Stimulated activated memory B cell treated with anti-CD40 and anti-IgM and Interleukin-4, amounts not matched to agents 10 μg/mL and 1 μg/mL and 100 μg/mL, for 72 hours (primary cell): ENCODE data around the gene SOX6.
"Not testable (repeated sequence)": the region's sequence is repeated elsewhere in the genome, so short reads cannot be mapped to it uniquely, and the experiment has no call there.

Source experiments
- ATAC-seq: fragments of 150-1000 bp; cut with Tn5 transposase; 2 replicates; pipeline ENCODE4 v1.10.0; 2021
- H3K27ac Mint-ChIP-seq: one replicate; pipeline ENCODE4 v1.8.0; 2022; ENCODE audit warnings: mild to moderate bottlenecking, mixed read lengths
- H3K27me3 Mint-ChIP-seq: one replicate; pipeline ENCODE4 v1.8.0; 2022; ENCODE audit warnings: mixed read lengths
- H3K36me3 Mint-ChIP-seq: one replicate; pipeline ENCODE4 v1.8.0; 2022; ENCODE audit warnings: mixed read lengths
- H3K4me1 Mint-ChIP-seq: one replicate; pipeline ENCODE4 v1.8.0; 2022; ENCODE audit warnings: mixed read lengths
- H3K4me3 Mint-ChIP-seq: one replicate; pipeline ENCODE4 v1.8.0; 2022; ENCODE audit warnings: mild to moderate bottlenecking, moderate library complexity, mixed read lengths
- H3K9me3 Mint-ChIP-seq: one replicate; pipeline ENCODE4 v1.8.0; 2022; ENCODE audit warnings: mixed read lengths

SOX6 gene

DNA sequence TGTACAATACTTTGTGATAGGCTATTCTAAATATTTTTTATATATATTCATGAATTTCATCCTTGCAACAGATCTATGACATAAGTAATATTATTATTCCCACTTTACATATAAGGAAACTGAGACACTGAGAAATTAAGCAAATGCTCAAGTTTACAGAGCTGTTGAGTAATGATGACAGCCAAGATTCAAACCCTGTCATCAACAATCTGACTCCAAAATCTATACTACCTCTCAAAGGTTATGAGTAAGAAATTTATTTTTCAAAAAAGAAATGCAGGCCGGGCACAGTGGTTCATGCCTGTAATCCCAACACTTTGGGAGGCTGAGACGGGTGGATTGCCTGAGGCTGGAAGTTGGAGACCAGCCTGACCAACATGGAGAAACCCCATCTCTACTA is 22.6 kb upstream of the SOX6 start:
- no peaks in the 10 kb centered on the region for H3K36me3 Mint-ChIP-seq
- no peaks in the 10 kb centered on the region for H3K27me3 Mint-ChIP-seq
- H3K4me1 Mint-ChIP-seq = no peaks in the 10 kb centered on the region
- no peak overlapping the region for H3K4me3 Mint-ChIP-seq
- H3K27ac Mint-ChIP-seq = no peak overlapping the region
- ATAC-seq = no peak
- peaks cover 3% of the 10 kb centered on the region for H3K9me3 Mint-ChIP-seq

GRCh38 chr11:16377746-16378145 is 21.4 kb upstream of the SOX6 start:
- Mint-ChIP-seq H3K4me3 (no peak overlapping the region), H3K36me3 (no peaks in the 10 kb centered on the region), H3K27ac (no peak overlapping the region), H3K4me1 (no peaks in the 10 kb centered on the region), H3K27me3 (no peaks in the 10 kb centered on the region), H3K9me3 (peaks cover 3% of the 10 kb centered on the region)
- ATAC-seq = no peak

GRCh38 chr11:16375664-16376063 is 19.3 kb upstream of the SOX6 start:
- not testable (repeated sequence) for H3K4me1 Mint-ChIP-seq, H3K4me3 Mint-ChIP-seq, H3K9me3 Mint-ChIP-seq, H3K27ac Mint-ChIP-seq, H3K36me3 Mint-ChIP-seq, ATAC-seq, H3K27me3 Mint-ChIP-seq

- Mint-ChIP-seq H3K36me3 (no peaks in the 10 kb centered on the region), H3K27me3 (no peaks in the 10 kb centered on the region), H3K9me3 (peaks cover 10% of the 10 kb centered on the region), H3K4me1 (no peaks in the 10 kb centered on the region), H3K4me3 (no peak overlapping the region), H3K27ac (no peak overlapping the region)
- no peak for ATAC-seq
These were observed 17.4 kb upstream of the SOX6 start for GRCh38 chr11:16373768-16374167.

DNA sequence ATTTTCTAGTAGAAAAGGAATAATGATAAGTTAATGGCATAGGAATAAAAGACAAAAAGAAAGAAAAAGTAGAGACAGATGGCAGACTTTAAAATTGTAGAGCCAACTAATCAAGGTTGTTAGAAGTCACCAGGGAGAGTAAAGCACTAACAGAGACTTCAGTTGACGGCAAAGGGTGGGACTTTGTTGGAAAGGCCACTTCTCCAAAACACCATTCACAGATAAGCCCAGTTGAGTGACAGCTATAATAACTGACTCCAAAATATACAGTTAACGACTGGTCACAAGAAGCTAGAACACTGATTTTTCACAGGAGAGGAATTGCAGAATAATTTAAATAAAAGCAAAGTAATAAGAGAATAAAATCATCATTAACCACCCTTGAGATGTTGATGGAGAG is 16.0 kb upstream of the SOX6 start:
- no peak overlapping the region for H3K4me3 Mint-ChIP-seq
- no peak for ATAC-seq

DNA sequence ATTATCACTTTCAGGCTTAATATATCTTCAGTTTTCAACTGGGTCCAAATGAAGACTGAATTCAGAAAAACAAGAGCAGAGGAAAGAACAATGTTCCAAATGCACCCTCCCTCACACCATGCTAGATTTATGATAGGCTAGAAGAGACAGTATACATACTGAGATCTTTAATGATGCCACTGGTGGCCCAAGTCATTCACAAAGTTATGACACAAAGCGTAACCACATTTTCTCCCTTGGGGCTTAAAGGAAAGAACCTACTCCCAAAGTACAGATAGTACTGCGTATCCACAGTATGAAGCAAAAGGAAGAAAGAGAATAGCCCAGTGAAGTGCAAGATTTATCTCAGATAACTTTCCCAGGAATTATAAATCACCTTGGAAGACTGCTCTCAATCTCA is 10.9 kb upstream of the SOX6 start:
- Mint-ChIP-seq H3K36me3 (no peaks in the 10 kb centered on the region), H3K4me3 (no peak overlapping the region), H3K27ac (no peak overlapping the region), H3K4me1 (no peaks in the 10 kb centered on the region), H3K9me3 (peaks cover 7% of the 10 kb centered on the region), H3K27me3 (no peaks in the 10 kb centered on the region)
- ATAC-seq = no peak

More for the DNA sequence above, 16.0 kb upstream of the SOX6 start:
- Mint-ChIP-seq H3K27me3 (no peaks in the 10 kb centered on the region), H3K36me3 (no peaks in the 10 kb centered on the region), H3K9me3 (peaks cover 10% of the 10 kb centered on the region), H3K27ac (no peak overlapping the region), H3K4me1 (no peaks in the 10 kb centered on the region)

- ATAC-seq = no peak
- no peaks in the 10 kb centered on the region for H3K36me3 Mint-ChIP-seq
- H3K9me3 Mint-ChIP-seq = peaks cover 3% of the 10 kb centered on the region
- H3K27ac Mint-ChIP-seq = no peak overlapping the region
- no peaks in the 10 kb centered on the region for H3K4me1 Mint-ChIP-seq
- no peaks in the 10 kb centered on the region for H3K27me3 Mint-ChIP-seq
- no peak overlapping the region for H3K4me3 Mint-ChIP-seq
These were observed 9.4 kb upstream of the SOX6 start for GRCh38 chr11:16365581-16366228.

GRCh38 chr11:16364254-16364653 is 7.9 kb upstream of the SOX6 start:
- no peak overlapping the region for H3K27ac Mint-ChIP-seq
- ATAC-seq = no peak

DNA sequence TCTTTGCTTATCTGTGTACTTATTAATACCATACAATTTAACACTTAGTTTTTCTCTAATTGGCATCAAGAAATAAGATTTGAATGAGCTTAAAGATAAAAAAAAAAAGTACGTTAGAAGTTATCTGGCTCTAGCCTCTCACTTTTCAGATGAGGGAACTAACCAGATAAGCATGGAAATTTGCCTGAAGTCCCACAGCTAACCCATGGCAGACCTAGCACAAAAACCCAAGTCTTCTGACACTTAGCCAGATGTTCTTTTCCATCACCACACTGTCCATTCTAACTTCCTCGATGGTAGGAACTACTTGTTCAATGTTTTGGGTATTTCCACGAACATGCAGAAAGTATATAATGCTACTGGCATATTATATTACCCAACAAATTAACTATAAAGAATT is 7.4 kb upstream of the SOX6 start:
- Mint-ChIP-seq H3K27ac (no peak overlapping the region), H3K27me3 (no peaks in the 10 kb centered on the region), H3K4me3 (no peak overlapping the region), H3K4me1 (no peaks in the 10 kb centered on the region), H3K9me3 (no peaks in the 10 kb centered on the region), H3K36me3 (no peaks in the 10 kb centered on the region)
- no peak for ATAC-seq

More at GRCh38 chr11:16364254-16364653, 7.9 kb upstream of the SOX6 start:
- Mint-ChIP-seq H3K4me1 (no peaks in the 10 kb centered on the region), H3K4me3 (no peak overlapping the region), H3K9me3 (no peaks in the 10 kb centered on the region), H3K36me3 (no peaks in the 10 kb centered on the region), H3K27me3 (no peaks in the 10 kb centered on the region)

GRCh38 chr11:16361108-16361865 is 4.9 kb upstream of the SOX6 start:
- ATAC-seq = no peak
- Mint-ChIP-seq H3K4me3 (no peak overlapping the region), H3K9me3 (no peaks in the 10 kb centered on the region), H3K27me3 (no peaks in the 10 kb centered on the region), H3K27ac (no peak overlapping the region), H3K4me1 (no peaks in the 10 kb centered on the region), H3K36me3 (no peaks in the 10 kb centered on the region)

DNA sequence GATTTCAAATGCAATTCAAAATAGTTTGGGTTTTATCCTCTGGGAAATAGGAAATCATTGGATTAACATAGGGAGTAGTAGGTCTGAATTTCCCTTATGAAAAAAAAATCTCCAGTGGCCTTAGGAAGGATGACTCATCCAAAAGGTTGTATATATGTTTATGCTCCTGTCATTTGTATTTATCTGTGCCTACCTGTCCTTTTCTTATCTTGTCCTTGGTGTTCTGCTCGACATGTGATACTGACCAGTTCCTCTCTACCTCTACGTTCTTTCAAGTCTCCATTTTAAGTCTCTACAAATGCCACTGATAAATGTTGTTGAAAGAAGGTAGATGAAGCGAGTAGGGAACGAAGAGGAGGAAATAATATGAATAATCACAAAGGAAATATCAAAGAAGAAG is 3.0 kb upstream of the SOX6 start:
- no peaks in the 10 kb centered on the region for H3K4me1 Mint-ChIP-seq
- no peak overlapping the region for H3K27ac Mint-ChIP-seq
- no peak for ATAC-seq
- no peak overlapping the region for H3K4me3 Mint-ChIP-seq
- no peaks in the 10 kb centered on the region for H3K27me3 Mint-ChIP-seq
- no peaks in the 10 kb centered on the region for H3K9me3 Mint-ChIP-seq
- no peaks in the 10 kb centered on the region for H3K36me3 Mint-ChIP-seq

DNA sequence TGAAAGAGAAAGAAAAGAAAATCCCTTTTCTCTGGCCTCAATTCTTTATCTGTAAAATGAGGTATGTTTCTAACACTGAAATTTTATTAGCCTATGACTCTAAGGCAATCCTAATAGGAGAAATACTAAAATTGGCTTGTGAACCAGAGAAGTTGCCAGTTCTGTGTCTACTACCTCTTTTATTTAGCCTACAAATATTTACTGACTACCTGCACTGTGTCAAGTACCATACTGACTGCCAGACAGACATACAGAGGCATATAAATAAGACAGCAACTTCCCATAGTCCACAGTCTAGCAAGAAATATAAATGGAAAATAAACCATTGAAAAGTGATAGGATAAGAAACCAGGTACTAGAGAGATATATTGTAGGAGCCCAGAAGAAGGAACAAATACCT is 2.4 kb upstream of the SOX6 start:
- Mint-ChIP-seq H3K36me3 (no peaks in the 10 kb centered on the region), H3K4me3 (no peak overlapping the region), H3K4me1 (no peaks in the 10 kb centered on the region), H3K27me3 (no peaks in the 10 kb centered on the region), H3K27ac (no peak overlapping the region), H3K9me3 (no peaks in the 10 kb centered on the region)
- no peak for ATAC-seq

- Mint-ChIP-seq H3K27me3 (no peaks in the 10 kb centered on the region), H3K4me3 (no peak overlapping the region), H3K4me1 (no peaks in the 10 kb centered on the region), H3K9me3 (no peaks in the 10 kb centered on the region), H3K36me3 (no peaks in the 10 kb centered on the region), H3K27ac (no peak overlapping the region)
- ATAC-seq = no peak
These were observed 1.4 kb upstream of the SOX6 start for GRCh38 chr11:16357775-16358174.

DNA sequence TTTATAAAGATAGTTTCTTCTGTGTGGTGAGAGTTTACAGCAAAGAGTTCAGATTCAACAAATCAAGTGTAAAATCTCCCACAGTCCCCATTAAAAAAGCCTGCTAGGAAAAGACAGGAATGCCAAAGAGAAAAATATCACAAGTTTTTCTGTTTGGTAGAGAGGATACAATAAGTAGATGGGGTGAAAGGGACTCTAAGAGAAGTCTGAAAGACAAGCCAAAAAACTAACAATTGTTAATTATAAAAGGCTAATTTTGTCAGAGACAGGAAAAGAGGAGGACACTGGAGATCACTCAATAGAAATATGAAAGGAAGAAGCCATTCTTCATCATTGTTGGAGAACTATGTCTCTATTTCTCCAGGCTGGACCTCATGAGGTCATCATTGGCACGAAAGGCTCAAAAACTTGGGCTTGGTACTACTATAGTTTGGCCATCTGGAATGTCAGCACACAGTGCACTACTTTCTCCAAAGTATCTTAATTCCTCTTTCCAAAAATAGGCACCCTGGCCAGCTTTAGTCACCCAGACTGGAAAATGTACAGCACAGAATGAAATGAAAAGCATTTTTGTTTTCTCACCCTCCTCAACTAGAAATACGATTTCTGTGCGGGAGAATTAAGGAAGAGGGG is 531 bp upstream of the SOX6 start:
- ATAC-seq = no peak
- no peaks in the 10 kb centered on the region for H3K4me1 Mint-ChIP-seq
- H3K9me3 Mint-ChIP-seq = no peaks in the 10 kb centered on the region
- no peak overlapping the region for H3K4me3 Mint-ChIP-seq
- no peak overlapping the region for H3K27ac Mint-ChIP-seq
- no peaks in the 10 kb centered on the region for H3K36me3 Mint-ChIP-seq
- no peaks in the 10 kb centered on the region for H3K27me3 Mint-ChIP-seq

DNA sequence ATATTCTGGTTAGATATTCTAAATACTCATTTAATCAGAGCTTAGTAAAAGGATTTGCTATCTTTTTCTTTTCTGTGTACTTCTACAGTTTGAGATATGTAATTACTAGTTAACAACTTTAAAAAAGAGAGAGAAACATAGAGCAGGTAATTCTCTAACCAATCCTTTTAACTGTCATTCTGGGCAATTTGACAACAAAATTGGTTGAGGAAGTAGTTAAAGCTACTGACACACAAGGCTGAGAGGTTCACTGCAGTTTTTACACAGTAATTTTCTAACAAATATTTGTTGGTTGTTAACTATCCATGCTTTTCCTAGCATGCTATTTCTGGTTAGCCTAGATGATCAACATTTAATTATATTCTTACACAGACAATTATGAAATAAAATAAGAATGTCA is 3.6 kb downstream of the SOX6 start:
- no peaks in the 10 kb centered on the region for H3K4me1 Mint-ChIP-seq
- no peak overlapping the region for H3K4me3 Mint-ChIP-seq
- no peaks in the 10 kb centered on the region for H3K9me3 Mint-ChIP-seq
- no peak for ATAC-seq
- no peaks in the 10 kb centered on the region for H3K36me3 Mint-ChIP-seq
- no peak overlapping the region for H3K27ac Mint-ChIP-seq
- H3K27me3 Mint-ChIP-seq = no peaks in the 10 kb centered on the region

DNA sequence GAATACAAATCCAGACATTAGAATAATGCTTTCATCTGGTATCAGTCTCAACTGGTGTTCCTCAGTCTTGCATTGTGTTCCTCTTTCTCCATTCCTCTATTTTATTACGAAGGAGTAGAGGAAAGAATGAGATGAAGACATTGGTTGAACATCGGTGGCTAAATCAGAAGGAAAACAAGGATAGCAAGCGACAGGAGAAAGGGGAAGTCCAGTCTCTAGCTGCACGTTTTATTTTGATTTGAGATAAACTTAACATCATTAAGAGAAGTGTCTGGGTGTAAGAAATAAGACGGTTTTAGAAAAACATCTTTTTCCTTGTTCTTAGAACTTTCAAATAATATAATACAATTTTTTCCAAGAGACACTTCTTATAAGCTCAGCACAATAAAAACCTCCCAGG is 6.2 kb downstream of the SOX6 start:
- no peak overlapping the region for H3K27ac Mint-ChIP-seq
- ATAC-seq = no peak
- no peak overlapping the region for H3K4me3 Mint-ChIP-seq

More for the DNA sequence above, 6.2 kb downstream of the SOX6 start:
- Mint-ChIP-seq H3K4me1 (no peaks in the 10 kb centered on the region), H3K9me3 (no peaks in the 10 kb centered on the region), H3K36me3 (no peaks in the 10 kb centered on the region), H3K27me3 (no peaks in the 10 kb centered on the region)
